Measurements from ENCODE around the gene PCGF3. TPM values are rescaled to one million over a fixed set of nuclear protein-coding genes. Genes with fewer than 3 reads are reported as not detected.

PCGF3 gene
- total and polyA plus RNA-seq, 12 donors, result 17.5 to 50.8 (median 21.9) TPM

DNA sequence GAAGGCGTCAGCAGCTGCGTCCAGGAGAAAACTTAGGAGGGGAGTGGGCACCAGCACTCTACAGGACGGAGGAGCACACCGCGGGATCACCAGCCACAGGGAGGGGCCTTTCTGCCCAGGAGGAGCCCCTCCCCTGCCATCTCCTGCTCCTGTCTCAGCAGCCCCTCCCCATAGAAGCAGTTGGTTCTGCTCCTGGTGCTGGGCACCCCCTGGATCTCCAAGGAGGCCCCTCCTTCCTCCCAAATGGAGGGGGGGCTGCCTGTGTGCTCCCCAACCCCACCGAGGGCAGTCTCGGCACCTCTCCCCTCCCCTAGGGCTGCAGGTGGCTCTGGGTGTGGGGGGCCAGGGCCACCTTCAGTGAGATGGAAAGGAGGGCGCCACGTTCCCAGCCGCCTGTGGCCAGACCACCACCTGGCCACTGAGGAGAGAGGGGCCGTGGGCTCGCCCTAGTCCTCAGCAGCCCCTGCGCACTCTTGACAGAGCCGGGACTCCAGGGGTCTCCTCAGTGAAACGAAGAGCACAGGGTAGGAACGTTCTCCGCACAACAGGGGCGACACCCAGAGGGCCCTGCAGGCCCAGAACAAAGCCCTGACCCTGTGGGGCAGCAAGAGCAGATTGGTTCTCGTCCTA lies 82.5 kb downstream of the PCGF3 start:
- Histone ChIP-seq H3K4me3 (no peak overlapping the region), H3K4me1 (peaks cover 9 to 48% (median 32%) of the 10 kb centered on the region in 9 donors), H3K27ac (peak overlapping the region in 2 of 10 donors; percentile 22 to 85), H3K36me3 (no peaks in the 10 kb centered on the region), H3K27me3 (peaks cover 24 to 77% (median 60%) of the 10 kb centered on the region in 7 donors), H3K9me3 (no peaks in the 10 kb centered on the region)
- no peak for ATAC-seq
- DNase-seq, result no peak
- 87 to 89% methylated on average over 19 of the region's 19 CpGs for WGBS, 2 donors
- TF ChIP-seq, protein P1, sequence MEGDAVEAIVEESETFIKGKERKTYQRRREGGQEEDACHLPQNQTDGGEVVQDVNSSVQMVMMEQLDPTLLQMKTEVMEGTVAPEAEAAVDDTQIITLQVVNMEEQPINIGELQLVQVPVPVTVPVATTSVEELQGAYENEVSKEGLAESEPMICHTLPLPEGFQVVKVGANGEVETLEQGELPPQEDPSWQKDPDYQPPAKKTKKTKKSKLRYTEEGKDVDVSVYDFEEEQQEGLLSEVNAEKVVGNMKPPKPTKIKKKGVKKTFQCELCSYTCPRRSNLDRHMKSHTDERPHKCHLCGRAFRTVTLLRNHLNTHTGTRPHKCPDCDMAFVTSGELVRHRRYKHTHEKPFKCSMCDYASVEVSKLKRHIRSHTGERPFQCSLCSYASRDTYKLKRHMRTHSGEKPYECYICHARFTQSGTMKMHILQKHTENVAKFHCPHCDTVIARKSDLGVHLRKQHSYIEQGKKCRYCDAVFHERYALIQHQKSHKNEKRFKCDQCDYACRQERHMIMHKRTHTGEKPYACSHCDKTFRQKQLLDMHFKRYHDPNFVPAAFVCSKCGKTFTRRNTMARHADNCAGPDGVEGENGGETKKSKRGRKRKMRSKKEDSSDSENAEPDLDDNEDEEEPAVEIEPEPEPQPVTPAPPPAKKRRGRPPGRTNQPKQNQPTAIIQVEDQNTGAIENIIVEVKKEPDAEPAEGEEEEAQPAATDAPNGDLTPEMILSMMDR (IDR thresholded peaks at IDR 0.05), result no peak
- intact Hi-C loops (cut with DNase I), result loop anchor here in 1 of 10 donors (10.0 kb wide), 1 partner anchor 147 kb away; the partner anchor contains the start of genes GAK and TMEM175

DNA sequence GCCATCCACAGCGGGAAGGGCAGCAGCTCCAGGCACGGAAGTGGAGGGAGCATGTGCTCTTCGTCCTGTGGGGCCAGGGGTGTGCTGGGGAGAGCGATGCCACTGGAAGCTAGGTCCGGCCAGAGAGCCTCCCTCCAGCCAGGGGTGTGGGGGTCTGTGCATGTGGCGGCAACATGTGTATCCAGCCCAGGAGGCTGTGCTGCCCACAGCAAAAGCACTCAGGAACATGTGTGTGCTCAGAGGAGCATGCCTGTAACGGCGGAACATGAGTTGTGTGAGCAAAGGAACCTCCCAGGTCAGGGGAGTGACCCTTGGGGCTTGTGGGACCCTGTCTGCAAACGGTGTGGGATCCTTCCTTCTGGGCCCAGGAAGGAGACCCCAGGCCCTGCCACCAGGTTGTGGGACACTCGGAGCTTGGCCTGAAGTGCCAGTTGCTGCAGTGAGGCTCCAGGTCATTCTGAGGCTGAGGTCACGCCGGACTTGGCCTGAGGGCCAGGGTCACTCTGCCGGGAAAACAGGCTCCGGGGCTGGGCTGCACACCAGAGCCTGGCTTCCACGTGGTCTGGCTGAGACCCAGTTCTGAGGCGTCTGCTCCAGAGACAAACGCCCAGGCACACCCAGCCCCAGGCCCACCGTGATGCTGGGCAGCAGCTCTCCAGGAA lies 83.1 kb downstream of the PCGF3 start:
- Histone ChIP-seq H3K27me3 (peaks cover 30 to 84% (median 67%) of the 10 kb centered on the region in 7 donors), H3K4me3 (no peak overlapping the region), H3K36me3 (no peaks in the 10 kb centered on the region), H3K4me1 (peaks cover 9 to 46% (median 27%) of the 10 kb centered on the region in 9 donors), H3K27ac (peak overlapping the region in 1 of 10 donors; percentile 85), H3K9me3 (no peaks in the 10 kb centered on the region)
- DNase-seq (no peak), ATAC-seq (no peak)
- TF ChIP-seq, protein P1 (IDR thresholded peaks at IDR 0.05), result no peak
- 55% methylated on average over 18 of the region's 18 CpGs for WGBS, 2 donors
- intact Hi-C loops (cut with DNase I), result loop anchor here in 1 of 10 donors (10.0 kb wide), 1 partner anchor 146 kb away; the partner anchor contains the start of genes GAK and TMEM175

DNA sequence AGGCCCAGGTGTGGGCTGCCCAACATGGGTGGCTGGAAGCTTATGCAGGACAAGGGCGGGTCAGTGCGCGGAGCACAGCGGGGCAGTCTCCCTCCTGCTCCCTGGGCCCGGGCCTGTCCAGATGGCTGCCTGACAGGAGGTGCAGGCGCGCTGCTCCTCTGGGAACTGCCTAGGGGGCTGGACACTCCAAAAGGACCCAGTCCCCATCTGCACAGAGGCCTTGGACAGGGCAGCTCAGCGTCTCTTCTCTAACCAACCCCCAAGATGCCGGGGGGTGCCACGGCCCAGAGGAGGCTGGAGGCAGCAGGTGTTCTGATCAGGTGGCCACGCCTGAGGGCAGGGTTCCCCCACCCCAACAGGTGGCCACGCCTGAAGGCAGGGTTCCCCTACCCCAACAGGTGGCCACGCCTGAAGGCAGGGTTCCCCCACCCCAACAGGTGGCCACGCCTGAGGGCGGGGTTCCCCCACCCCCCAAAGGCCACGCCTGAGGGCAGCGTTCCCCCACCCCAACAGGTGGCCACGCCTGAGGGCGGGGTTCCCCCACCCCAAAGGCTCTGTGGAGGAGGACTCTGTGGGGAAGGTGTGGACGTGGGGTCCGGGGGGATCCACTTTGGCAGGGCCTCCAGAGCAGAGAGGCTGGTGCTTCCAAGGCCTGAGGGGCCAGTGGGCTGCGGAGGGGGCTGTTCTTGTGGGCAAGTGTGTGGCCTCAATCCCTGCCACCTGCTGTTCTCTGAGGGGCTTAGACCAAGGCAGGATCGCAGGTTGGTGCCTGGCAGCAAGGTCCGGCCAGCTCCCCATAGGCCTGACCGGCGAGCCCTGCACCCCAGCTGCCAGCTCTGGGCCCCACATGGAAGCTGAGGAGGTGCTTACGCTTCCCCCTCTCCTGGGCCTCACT lies 84.2 kb downstream of the PCGF3 start:
- intact Hi-C loops (cut with DNase I), result loop anchor here in 1 of 10 donors (10.0 kb wide), 1 partner anchor 145 kb away; the partner anchor contains the start of genes GAK and TMEM175
- ATAC-seq, result no peak
- H3K27me3 ChIP-seq, result peaks cover 37 to 87% (median 73%) of the 10 kb centered on the region in 7 donors
- H3K4me1 ChIP-seq, result peaks cover 9 to 49% (median 27%) of the 10 kb centered on the region in 9 donors
- TF ChIP-seq, protein P1 (IDR thresholded peaks at IDR 0.05), result no peak
- no peaks in the 10 kb centered on the region for H3K9me3 ChIP-seq
- WGBS, 2 donors, result 90 to 94% methylated on average over 27 of the region's 27 CpGs
- no peak overlapping the region for H3K4me3 ChIP-seq
- no peak for DNase-seq
- H3K36me3 ChIP-seq, result no peaks in the 10 kb centered on the region
- no peak overlapping the region for H3K27ac ChIP-seq

DNA sequence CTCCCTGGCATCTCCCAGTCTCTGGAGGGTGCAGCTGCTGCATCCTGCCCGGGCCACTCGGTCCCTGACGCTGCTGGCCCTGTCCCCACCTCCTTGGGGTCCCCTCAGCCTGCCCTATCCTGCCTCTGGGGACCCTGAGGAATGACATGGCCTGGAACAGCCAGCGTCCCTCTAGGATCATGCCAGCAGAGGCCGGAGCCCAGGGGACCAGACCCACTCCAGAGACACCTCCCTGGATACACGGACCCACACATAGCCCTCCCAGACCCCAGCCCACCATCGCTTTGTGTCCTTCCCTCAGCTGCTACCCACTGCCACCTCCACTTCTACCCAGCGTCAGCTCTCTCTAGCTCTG lies 84.8 kb downstream of the PCGF3 start:
- Histone ChIP-seq H3K27me3 (peaks cover 43 to 87% (median 73%) of the 10 kb centered on the region in 7 donors), H3K36me3 (no peaks in the 10 kb centered on the region), H3K9me3 (no peaks in the 10 kb centered on the region), H3K4me1 (peaks cover 8 to 49% (median 29%) of the 10 kb centered on the region in 9 donors), H3K4me3 (no peak overlapping the region), H3K27ac (no peak overlapping the region)
- ATAC-seq (no peak), DNase-seq (no peak)
- intact Hi-C loops (cut with DNase I), result no loop called here
- TF ChIP-seq, protein P1 (IDR thresholded peaks at IDR 0.05), result no peak
- WGBS, 2 donors, result 61 to 66% methylated on average over 8 of the region's 8 CpGs
